NCI-H748 (cell line): ENCODE results near the gene MRPL23.
"Not testable (repeated sequence)": the region's sequence is repeated elsewhere in the genome, so short reads cannot be mapped to it uniquely, and the experiment has no call there.

Experiments
- DNase-seq: peaks from one replicate; lab custom pipeline; 2025; ENCODE audit not compliant: unreplicated experiment; lab: John Stamatoyannopoulos, UW

MRPL23 gene

GRCh38 chr11:1932681-1933080 is 14.5 kb upstream of the MRPL23 start:
- DNase-seq: no peak

- no peak for DNase-seq
These were observed 13.5 kb upstream of the MRPL23 start for GRCh38 chr11:1933416-1934334.

- DNase-seq: no peak
These were observed 12.6 kb upstream of the MRPL23 start for GRCh38 chr11:1934335-1935155.

DNA sequence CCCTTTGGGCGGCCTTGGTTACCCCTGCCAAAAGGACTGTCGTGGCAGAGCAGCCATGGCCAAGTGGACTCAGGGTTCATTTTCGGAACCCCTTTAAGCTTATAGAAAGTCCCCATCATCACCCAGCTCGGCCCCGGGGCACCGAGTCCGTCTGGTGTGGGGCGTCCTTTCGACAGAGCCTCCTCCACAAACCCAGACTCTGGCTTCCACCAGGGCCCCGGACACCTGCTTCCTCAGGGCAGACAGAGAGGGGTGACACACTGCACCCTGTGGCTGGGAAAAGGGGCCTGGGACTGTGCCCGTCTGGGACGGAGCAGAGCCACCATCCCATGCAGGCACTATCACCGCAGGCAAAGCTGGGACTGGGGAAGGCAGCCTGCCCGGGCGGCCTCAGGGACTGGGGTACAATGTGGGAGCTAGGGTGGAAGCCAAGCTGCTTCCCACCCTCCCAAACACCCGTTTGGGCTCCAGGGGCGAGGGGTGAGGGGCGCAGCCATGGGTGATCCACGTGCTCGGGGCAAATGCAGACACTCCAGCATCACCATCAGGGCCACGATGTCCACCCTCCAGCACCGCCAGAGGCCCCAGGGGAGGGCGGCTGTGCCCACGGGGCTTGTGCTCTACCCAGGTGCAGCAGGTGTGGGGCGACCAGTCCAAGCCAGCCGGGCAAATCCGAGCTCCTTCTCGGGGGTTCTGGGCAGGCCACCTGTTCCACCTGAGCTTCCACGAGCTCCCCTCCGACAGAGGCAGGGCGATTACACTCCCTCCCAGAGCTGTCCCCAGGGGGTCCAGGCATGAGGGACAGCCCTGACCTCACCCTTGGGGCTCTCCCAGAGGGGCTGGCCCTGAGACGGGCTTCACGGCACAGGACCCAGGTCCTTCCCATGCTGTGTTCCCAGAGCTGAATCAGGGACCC is 11.7 kb upstream of the MRPL23 start:
- DNase-seq: no peak

DNA sequence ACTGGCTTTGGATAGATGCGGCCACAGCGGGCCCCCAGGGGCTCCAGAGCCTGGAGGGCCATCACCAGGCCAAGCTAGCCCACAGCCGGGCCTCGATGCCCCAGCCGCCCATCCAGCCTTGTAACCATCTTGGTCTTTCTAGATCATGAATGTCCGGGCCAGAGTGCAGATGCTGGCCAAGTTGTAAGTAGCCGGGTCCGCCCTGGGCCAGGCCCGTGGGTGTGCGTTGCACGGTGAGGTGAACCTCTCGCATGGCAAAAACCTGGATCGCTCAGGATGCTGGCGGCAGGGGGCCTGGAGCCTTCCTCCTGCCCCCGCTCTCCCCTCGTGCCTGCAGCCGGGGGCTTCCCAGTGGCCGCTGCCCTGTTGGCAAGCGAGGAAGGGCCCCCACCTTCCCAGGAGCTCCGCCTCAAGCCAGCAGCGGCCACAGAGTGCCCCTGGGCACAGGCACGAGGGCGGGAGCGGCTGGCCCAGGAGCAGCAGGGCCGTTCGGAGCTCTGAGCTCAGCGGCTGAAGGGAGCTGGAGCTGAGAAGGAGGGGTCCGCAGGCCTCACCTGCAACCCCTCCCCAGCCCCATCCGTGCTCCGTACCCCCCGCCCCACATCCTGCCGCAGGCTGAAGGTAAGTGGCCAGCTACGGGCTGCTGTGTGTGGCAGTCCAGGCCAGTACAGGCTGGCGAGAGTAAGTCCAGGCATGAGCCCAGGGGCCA is 10.9 kb upstream of the MRPL23 start:
- no peak for DNase-seq

GRCh38 chr11:1936781-1937615 is 10.1 kb upstream of the MRPL23 start:
- no peak for DNase-seq

DNA sequence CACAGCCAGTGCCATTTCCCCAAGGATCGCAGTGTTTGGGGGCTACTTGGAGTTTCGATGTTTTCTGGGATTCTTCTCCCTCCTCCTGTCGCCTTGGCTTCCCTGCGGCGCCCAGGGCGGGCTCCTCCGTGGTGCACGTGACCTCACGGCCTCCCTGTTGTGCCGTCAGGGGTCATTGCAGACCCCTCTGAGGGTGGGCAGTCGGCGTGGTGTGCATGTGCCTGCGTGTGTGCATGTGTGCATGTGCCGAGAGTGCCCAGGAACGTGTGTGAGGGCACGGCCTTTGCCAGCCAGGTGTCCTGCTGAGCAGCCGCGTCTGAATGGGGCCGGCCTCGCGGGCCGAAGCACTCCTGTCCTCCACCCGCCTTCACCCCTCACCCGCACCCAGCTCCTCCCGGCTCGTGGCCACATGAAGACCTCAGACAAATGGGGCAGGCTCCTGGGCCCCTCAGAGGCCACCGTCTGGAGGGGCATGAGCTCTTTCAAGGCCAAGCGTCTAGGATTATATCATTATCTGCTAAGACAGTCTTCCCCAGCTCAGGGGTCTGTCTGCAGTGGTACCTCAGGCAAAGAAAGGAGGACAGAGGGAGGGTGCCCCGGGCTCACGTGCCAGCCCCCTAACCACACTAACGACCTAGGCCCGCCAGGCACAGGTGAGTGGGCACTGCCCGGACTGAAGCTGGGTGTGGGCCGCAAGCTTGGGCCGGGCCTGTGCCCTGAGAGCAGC is 9.4 kb upstream of the MRPL23 start:
- DNase-seq: no peak

- DNase-seq: no peak
These were observed 8.7 kb upstream of the MRPL23 start for GRCh38 chr11:1938343-1939005.

DNA sequence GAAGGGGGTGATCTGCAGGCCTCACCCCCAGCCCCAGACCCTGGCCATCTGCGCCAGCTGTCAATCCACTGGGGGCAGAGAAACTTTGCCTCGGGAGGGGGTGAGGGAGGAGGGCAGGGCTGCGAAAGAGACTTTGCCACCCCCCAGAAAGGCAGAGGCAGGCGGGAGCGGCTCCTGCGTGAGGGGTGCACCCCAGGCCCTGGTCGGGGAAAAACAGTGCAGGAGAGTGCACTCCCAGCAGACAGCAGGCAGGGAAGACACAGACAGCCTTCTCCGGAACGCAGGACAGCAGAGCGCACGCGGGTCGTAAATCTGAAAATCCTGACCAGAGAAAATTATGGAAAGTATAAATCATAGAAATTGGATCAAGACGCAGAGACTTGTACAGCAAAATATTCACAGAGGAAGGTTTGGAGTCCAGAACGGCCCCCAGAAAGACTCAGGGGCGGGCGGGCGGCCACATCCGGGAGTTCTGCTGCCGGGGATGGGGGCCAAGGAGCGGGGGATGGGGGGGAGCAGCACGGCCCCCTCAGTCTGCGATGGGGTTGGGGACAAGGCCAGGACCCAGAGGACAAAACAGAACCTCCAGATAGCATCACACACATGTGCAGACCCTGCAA is 8.0 kb upstream of the MRPL23 start:
- DNase-seq: no peak

DNA sequence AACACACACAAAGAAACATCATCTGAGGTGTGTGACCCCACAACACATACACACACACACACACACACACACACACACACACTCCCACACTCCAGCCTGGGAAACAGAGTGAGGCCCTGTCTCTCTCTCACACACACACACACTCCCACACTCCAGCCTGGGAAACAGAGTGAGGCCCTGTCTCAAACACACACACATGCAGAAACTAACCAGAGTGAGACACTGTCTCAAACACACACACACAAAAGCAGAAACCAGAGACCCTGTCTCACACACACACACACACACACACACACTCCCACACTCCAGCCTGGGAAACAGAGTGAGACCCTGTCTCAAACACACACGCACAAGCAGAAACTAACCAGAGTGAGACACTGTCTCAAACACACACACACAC is 7.3 kb upstream of the MRPL23 start:
- not testable (repeated sequence) for DNase-seq

GRCh38 chr11:1942558-1943260 is 4.4 kb upstream of the MRPL23 start:
- no peak for DNase-seq

DNA sequence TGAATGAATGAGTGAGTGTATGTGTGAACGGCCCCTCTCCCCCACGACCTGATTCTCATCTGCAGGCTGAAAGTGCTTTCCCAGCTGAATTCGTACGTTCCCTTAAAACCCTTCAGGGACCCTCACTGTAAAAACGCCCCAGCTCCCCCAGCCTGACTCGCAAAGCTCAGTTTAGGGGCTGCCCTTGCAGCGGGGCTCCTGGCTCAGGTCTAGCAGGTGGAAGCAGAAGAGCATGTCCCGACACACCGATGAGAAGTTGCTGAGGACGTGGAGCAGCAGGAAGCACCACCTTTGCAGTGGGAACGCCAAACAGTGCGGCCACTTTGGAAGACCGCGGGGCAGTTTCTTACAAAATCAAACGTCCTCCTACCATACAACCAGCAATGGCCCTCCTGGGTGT is 3.6 kb upstream of the MRPL23 start:
- no peak for DNase-seq

DNA sequence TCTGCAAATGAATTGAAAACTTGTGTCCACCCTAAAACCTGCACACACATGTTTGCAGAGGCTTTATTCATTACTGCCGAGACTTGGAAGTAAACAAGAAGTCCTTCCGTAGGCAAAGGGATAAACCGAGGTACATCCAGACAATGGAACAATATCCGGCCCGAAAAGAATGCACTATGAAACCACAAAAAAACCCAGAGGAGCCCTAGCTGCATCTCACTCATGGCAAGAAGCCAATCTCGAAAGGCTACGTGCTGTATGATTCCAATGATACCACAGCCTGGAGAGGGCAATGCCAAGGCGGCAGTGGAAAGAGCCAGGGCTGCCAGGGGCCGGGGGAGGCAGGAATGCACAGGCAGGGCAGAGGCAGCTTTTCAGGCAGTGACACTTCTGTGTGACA is 3.2 kb upstream of the MRPL23 start:
- DNase-seq: no peak

GRCh38 chr11:1947592-1948237 is 583 bp downstream of the MRPL23 start:
- DNase-seq: no peak

GRCh38 chr11:1948389-1948788 is 1.3 kb downstream of the MRPL23 start:
- no peak for DNase-seq

DNA sequence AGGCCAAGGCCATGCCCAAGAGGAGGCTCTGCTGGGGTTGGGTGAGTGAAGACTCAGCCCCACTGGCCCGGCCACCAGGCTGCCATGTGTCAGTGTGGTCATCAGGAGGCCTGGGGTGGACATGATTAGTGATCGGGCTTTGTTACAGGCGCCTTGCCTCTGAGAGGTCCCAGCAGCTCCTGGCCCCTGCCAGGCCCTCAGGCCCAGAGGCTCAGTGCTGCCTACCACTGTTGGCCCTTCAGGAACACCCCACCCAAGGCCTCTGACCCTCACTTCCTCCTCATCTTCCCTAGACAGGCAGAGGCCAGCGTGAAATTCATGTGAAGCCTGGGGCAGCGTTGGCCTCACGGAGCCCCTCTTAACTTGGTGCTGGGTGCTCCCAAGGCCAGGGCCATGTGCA is 2.2 kb downstream of the MRPL23 start:
- DNase-seq: no peak

GRCh38 chr11:1949922-1950321 is 2.8 kb downstream of the MRPL23 start:
- no peak for DNase-seq
